Endometrium (tissue), 2 donors: Measurements from ENCODE around the gene RPS6KB1.
"Not testable (repeated sequence)": the region's sequence is repeated elsewhere in the genome, so short reads cannot be mapped to it uniquely, and the experiment has no call there.

Source experiments
- FAIRE-seq: peaks from 2 replicates; lab custom pipeline; 2012; peaks lifted over from hg19 to GRCh38; lab: Jason Lieb, UNC
- donor health status: control.
- donor health status: control.

The RPS6KB1 gene

DNA sequence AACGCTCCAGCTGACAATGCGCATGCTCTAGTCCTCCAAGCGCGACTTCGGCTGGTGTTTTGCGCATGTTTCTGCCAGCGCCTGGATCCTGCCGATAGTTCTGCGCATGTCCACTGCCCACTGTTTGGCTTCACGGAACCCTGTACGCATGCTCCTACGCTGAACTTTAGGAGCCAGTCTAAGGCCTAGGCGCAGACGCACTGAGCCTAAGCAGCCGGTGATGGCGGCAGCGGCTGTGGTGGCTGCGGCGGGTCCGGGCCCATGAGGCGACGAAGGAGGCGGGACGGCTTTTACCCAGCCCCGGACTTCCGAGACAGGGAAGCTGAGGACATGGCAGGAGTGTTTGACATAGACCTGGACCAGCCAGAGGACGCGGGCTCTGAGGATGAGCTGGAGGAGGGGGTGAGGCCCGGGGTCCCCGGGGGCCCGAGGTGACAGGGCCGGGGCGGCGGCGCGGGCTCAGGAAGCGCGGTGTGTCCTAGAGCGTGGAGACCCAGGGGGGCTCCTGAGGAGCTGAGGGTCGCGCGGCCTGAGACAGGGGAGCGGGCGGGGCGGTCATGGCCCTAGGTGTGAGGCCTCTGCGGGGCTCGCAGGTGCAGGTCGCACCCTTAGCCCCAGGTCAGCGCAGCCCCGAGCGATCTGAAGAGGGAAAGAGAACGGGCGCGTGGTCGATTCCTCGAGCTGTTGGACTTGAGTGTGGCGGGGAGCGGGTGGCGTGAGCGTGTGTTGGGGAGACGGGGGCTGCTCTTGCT lies at the start of gene RPS6KB1, which contains the start of gene TUBD1:
TSS of gene RPS6KB1 (plus strand) at position 198 of the 752 bp plus-strand sequence. CDS start at position 262, 64 bp downstream.
TSS of gene TUBD1 (minus strand) at position 20 of the 752 bp plus-strand sequence. CDS start 1,941 bp downstream, outside the sequence.
- no peak for FAIRE-seq

DNA sequence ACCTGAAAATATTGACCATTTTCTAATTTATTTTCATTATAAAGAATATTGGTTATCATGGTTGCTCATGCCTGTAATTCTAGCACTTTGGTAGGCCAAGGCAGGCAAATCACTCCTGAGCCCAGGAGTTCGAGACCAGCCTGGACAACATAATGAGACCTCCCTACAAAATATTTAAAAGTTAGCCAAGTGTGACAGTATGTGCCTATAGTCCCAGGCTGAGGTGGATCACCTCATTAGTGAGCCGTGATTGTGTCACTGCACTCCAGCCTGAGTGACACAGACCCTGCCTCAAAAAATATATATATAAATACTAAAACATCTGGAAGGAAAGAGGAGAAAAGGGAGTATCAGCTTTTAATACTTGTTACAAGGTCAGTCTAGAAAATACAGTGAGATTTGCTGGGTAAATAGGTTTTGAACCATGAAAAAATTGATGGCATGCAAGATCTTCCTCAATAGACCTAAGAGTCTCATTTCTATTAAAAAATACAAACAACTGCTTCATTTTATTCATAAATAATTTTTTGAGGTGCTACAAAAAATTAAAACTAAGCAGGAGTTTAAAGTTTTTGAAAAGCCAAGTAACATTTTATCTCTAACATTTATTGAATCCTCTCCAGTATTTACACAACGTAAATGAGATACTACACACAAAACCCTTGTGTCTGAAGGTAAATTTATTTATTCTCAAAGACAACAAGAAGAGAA lies 47.9 kb upstream of the RPS6KB1 start:
- FAIRE-seq: no peak

DNA sequence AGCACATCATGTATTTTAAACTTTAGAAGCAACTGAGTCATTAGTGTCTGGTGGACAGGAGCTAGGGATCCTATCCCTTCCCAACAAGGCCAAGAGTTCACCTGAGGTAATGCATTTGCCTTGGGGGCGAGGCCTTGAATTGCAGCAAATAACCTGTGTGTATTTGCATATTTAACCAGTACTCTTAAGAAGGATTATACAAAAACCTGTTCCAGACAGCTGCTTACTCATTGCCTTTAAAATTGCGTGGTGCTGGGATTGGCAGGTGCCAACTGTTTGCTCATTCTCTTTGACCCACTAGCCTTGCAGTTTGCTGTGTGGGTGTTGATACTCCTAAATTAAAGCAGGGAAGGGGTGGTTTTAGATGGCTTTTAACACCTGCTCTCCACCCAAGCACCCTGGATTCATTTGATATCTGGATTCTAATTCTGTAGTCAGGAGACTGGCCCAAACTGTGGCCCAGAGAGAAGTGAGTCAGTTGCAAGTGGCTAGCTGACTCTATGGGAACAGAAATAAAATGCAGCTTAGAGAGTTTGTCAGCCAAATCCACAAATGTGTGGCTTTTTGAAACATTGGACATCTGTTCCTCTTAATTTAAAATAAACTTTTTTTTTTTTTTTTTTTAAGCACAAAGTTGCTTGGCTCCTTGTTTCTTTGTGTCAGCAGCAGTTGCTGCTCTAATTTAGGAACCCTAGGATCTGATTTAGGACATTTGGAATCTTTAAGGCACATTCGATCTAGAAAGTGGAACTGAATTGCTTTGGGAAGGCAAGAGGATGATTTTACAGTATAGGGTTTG lies 47.1 kb upstream of the RPS6KB1 start:
- FAIRE-seq: no peak

DNA sequence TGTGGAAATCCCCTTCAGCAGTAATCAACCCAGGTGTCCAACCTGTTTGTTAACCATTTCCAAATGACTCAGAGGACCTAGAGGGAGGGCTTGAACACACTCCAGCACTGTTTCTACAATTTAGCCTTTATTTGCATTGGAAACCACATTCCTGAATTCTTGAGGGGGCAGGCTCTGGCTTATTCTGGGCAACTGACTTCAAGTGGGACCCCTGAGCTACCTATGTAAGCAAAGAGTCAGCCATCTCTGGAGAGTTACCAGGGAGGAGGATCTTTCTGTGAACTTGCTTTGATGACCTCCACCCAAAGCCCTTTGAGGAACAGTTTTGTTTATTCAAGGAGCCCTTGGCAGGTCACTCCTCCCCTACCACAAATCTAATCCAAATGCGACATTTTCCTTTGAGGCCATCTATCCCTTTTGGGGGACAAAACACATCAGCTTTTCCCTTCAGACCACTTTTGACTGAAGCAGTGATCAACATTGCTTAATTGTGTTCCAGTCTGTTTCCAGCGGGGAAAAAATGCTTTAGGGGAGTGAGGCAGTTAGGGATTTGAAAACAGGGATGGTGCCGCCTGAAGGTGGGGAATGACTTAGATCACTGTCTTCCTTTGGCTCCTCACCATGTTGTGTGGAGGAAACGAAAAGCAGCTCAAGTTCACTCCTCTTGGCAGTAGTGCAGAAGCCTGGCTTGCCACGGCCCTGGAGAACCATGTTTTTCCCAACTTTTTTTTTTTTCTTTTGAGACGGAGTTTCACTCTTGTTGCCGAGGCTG lies 46.3 kb upstream of the RPS6KB1 start:
- FAIRE-seq: no peak

DNA sequence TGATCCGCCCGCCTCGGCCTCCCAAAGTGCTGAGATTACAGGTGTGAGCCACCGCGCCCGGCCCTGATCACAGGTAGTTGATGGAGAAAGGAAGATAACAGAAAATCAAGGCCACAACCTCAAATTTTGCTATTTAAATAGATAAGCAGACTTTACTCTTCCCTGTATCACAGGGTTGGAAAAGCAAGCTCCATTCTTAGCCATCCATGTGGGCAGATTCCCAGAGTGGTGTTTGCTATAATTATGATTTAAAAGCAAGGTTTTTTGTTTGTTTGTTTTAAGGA lies 44.6 kb upstream of the RPS6KB1 start:
- no peak for FAIRE-seq

DNA sequence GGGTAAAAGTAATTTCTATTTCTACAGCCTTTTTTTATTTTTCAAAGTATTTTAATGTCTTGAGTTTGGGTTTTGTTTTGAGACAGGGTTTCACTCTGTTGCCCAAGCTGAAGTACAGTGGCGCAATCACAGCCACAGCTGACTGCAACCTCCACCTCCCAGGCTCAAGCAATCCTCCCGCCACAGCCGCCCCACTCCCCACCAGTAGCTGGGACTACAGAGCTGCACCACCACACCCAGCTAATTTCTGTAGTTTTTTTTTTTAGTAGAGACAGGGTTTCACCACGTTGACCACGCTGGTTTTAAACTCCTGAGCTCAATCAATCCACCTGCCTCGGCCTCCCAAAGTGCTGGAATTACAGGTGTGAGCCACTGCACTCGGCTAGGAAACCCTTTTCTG lies 44.1 kb upstream of the RPS6KB1 start:
- FAIRE-seq: no peak

DNA sequence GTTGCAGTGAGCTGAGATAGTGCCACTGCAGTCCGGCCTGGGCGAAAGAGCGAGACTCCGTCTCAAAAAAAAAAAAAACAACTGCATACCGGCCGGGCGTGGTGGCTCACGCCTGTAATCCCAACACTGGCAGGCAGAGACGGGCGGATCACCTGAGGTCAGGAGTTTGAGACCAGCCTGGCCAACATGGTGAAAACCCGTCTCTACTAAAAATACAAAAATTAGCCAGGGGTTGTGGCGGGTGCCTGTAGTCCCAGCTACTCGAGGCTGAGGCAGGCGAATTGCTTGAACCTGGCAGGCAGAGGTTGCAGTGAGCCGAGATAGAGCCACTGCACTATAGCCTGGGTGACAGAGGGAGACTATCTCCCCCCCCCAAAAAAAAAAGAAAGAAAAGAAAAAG lies 42.6 kb upstream of the RPS6KB1 start:
- FAIRE-seq: not testable (repeated sequence)

DNA sequence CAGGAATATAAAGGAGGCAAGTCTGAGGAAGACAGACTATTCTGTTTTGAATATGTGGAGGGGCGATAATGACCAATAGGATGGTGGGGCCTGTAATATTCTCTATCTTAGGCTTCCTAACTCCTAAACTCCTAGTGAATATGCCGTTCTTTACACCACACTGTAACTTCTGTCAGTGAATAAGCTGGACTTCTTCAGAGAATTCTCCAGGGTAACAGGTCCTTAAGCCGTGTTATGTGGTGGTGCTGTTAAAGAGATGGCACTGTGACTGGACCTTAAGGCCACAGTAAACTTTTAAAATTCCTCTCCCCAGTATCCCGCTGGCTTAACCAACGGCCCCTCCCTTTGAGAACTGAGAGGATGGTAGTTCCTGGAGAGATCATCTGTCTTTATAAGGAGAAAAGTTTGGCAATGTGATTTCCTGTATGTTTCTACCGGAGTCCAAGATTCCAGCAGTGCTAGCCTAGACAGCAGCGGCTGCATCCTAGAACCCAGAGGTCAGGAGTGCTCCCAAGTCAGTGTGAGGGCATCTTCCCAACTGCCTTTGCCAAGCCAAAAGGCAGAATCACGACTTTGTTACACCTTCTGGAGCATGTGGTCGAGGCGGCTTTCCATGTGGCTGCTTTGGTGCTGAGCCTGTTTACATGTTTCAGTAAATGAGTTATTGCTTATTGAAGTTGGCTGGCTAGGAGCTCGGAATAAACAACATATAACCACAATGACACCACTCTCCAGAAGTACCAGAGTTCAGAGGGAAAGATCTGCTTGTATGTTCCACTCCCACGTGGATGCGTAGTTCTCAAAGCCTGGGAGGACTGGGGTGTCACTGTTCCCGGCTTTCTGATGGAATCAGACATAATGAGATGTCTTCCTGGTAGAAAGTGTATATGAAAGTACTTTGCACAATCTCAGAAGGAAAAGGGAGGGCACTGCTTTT lies 41.2 kb upstream of the RPS6KB1 start:
- peak; percentile 31 for FAIRE-seq

DNA sequence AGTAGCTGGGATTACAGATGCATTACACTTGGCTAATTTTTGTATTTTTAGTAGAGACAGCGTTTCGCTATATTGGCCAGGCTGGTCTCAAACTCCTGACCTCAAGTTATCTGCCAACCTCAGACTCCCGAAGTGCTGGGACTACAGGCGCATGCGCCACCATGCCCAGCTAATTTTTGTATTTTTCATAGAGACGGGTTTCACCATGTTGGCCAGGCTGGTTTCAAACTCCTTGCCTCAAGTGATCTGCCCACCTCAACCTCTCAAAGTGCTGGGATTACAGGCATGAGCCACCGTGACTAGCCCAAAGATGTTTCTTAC lies 40.1 kb upstream of the RPS6KB1 start:
- FAIRE-seq: not testable (repeated sequence)

DNA sequence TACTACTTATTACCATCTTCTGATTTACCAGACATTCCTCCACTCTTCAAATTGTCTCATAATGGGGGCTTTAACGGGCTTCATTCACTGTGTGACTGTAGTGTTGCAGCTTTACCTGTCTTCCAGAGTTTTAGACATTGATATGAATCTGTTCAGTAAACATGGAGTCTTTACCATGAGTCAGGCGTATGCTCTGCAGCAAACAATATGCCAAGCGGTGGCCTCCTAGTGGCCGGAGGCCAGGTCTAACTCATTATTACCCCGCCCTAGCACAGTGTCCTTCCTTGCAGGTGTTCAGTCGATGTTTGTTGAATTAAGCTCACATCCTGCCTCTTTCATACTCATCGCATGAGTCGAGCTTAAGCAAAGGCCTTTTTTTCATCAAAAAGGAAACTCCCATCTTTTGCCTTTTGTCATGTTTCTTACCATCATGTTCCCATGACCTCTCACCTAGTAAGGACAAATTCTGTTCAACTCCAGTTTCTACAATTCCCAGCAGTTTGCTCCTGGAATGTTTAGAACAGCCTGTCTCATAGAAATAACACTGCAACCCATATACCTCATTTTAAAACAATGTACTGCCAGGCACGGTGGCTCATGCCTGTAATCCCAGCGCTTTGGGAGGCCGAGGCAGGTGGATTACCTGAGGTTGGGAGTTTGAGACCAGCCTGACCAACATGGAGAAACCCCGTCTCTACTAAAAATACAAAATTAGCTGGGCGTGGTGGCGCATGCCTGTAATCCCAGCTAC lies 39.6 kb upstream of the RPS6KB1 start:
- no peak for FAIRE-seq

DNA sequence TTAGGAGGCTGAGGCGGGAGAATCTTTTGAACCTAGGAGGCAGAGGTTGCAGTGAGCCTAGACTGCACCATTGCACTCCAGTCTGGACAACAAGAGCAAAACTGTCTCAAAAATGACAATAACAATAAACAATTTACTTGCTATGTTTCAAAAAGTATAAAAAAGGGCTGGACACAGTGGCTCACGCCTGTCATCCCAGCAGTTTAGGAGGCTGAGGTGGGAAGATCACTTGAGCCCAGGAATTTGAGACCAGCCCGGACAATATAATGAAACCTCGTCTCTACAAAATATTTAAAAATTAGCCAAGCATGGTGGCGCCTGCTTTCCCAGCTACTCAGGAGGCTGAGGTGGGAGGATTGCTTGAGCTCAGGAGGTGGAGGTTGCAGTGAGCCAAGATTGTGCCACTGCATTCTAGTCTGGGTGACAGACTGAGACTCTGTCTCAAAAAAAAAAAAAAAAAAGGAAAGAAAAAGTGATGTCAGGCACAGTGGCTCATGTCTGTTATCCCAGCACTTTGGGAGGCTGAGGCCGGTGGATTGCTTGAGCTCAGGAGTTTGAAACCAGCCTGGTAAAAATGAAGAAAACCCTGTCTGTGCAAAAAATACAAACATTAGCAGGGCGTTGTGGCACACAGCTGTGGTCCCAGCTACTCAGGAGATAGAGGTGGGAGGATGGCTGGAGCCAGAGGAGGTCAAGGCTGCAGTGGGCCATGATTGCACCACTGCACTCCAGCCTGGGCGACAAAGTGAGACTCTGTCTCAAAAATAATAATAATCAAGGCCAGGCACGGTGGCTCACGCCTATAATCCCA lies 38.8 kb upstream of the RPS6KB1 start:
- not testable (repeated sequence) for FAIRE-seq

DNA sequence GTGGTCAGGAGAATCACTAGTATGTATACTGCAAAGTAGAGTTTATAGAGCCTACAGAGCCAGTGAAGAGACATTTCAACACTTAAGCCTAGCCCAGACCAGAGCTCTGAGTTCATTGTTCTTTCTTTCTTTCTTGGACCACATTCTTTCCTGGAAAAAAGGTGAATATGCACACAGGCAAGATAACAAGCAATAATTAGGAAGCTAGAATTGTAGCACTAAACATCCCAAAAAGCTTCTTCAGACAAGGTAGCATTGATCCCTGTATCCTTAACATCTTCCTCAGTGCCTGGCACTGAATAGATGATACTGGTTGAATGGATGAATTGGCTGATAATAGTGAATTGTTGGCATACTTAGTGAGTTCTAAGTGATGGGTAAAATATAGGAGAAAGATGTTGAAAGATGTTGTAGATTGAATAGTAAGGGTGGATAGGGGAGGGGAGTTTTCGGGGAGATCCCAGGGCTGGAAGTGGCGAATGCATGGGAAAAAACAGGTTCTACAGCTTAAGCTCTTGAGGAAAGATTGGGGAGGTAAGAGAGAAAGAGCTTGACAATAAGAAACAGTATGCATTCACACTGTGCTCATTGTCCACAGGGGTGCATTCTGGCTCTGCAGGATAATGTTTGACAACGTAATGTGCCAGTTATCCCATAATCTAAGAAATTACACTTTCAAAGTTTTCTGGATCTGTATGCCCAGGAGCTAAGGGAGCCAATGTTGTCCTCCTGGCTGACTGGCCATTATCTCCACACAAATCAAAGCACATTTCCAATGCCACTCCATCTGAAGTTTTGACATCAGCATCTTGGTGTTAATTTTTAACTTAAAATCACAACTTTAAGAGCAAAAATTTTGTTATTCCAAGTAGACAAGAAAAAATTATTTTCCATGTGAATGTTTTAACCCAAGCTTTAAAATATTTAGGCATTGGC lies 35.8 kb upstream of the RPS6KB1 start:
- no peak for FAIRE-seq

DNA sequence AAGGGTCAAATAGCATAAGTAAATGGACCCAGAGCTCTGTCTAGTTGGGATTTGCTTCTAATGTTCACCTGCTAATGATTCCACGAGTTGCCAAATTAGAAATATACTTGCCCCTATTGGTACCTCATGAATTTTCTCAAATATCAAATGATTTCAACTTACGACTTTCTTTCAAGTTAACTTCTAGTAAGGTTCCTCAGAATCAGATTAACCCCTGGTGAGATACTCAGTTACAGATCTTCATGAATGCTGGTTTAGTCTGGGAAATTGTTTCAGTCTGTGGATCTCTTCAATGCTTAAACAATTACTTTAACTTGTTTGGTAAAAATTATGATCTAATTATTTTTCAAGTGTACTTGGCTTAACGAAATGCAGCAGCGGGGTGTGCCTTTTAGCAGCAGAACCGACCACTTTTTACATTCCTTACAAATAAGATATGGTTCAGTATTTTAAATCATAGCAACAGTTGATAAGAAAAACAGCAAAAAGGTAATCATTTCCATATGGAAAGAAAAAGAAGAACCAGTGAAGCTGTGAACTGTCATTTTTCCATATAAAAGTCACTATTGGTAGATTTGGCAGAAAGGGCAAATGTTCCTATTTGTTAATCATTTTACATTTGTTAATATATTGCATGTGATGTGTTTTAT lies 34.6 kb upstream of the RPS6KB1 start:
- no peak for FAIRE-seq

DNA sequence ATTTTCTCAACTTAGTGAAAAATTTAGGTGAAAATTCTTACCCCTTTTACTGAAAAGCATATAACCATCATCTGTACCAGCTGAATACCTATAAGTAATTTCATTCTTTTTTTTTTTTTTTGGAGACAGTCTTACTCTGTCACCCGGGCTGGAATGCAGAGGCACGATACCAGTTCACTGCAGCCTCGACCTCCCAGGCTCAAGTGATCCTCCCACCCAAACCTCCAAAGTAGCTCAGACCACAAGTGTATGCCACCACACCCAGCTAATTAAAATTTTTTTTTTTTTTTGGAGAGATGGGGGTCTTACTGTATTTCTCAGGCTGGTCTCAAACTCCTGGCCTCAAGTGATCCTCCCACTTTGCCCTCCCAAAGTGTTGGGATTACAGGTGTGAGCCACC lies 34.0 kb upstream of the RPS6KB1 start:
- no peak for FAIRE-seq

DNA sequence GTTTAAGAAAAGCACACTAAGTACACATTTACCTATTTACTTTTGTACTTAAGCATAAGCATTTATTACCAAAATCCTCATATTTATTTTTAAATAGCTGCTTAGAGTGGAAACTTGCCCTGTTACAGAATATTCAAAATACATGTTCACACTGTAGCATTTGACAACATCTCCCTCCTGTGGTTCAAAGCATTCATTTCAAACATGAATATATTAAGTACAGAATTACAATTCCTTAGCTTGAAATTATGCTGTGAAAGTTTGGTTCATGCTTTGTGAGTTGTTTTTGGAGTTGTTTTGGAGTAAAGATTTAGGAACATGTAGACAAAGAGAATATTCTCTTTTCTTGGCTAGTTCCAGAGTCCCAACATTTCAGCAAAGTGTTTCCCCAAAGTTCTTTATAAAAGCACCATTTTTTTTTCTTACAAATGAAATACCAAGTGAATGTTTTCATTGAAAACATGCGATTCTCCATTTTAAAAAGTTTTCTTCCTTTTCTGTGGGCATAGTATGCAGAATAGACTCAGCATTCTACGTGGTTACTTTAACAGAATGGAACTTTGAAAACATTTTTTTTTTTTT lies 33.4 kb upstream of the RPS6KB1 start:
- FAIRE-seq: peak; percentile 89

DNA sequence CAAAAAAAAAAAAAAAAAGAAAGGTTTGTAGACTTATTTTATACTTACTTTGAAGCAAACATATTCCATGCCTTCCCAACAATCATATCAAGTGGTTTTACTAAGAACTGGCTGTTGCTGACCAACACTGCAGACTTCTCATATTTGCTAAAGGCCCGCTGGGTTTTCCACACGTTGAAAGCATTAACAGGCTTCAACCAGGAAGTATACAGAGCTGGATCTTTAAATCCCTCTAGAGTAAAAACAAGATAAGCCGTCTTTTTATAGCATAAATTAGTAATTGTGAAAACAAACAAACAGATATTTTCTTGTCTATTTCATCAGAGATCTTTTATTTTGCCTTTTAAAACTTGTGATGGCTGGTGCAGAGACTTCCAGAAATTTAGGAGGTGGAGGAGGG lies 29.3 kb upstream of the RPS6KB1 start:
- no peak for FAIRE-seq

DNA sequence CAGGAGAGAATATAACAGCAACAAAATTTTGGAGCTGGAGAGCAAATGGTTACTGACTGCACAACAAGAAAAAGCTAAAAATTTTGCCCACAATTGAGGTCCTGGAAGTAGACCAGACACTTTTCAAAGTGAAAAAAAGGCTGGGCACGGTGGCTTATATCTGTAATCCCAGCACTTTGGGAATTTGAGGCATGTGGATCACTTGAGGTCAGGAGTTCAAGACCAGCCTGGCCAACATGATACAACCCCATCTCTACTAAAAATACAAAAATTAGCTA lies 23.0 kb upstream of the RPS6KB1 start:
- no peak for FAIRE-seq

DNA sequence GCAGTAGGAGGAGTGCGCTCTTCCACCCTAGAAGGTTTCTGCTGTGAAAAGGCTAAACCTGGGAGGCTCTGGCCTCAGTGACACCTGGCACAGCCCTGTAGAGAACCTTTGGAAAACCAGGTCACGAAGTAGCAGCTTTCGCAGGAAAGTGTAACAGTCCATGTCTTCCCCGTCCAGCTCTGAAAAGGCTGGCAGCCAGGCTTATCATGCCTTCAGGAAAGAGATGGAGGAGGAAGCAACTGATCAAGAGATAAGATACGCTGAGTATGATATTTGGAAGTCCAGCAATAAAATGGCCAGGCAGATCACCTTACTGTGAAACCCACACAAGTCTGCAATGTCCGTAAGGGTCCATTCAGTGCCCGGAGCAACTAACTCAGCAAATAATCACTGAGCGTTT lies 22.4 kb upstream of the RPS6KB1 start:
- no peak for FAIRE-seq
